ENCODE results near the gene CMTM5.
"Not testable (repeated sequence)": the region's sequence is repeated elsewhere in the genome, so short reads cannot be mapped to it uniquely, and the experiment has no call there.

The CMTM5 gene

GRCh38 chr14:23413681-23414080, 36.8 kb downstream of the CMTM5 start:
- in situ Hi-C loops (cut with MboI; ENCODE audit: low sequenced_read_pairs, unreplicated experiment) = no loop called here
- no peak for DNase-seq (ENCODE audit: low spot score)
- no peak for TF ChIP-seq CTCF (IDR thresholded peaks at IDR 0.05; ENCODE audit: borderline replicate concordance, control extremely low read depth, extremely low read depth, insufficient read depth, missing control alignments)

- no peak for DNase-seq (ENCODE audit: low spot score)
- no peak for TF ChIP-seq CTCF (IDR thresholded peaks at IDR 0.05; ENCODE audit: borderline replicate concordance, control extremely low read depth, extremely low read depth, insufficient read depth, missing control alignments)
- in situ Hi-C loops (cut with MboI; ENCODE audit: low sequenced_read_pairs, unreplicated experiment) = no loop called here
Observed at GRCh38 chr14:23414254-23414653, 37.4 kb downstream of the CMTM5 start.

GRCh38 chr14:23414906-23415820, 38.3 kb downstream of the CMTM5 start:
- in situ Hi-C loops (cut with MboI; ENCODE audit: low sequenced_read_pairs, unreplicated experiment) = no loop called here
- no peak for TF ChIP-seq CTCF (IDR thresholded peaks at IDR 0.05; ENCODE audit: borderline replicate concordance, control extremely low read depth, extremely low read depth, insufficient read depth, missing control alignments)
- DNase-seq (ENCODE audit: low spot score) = no peak

DNA sequence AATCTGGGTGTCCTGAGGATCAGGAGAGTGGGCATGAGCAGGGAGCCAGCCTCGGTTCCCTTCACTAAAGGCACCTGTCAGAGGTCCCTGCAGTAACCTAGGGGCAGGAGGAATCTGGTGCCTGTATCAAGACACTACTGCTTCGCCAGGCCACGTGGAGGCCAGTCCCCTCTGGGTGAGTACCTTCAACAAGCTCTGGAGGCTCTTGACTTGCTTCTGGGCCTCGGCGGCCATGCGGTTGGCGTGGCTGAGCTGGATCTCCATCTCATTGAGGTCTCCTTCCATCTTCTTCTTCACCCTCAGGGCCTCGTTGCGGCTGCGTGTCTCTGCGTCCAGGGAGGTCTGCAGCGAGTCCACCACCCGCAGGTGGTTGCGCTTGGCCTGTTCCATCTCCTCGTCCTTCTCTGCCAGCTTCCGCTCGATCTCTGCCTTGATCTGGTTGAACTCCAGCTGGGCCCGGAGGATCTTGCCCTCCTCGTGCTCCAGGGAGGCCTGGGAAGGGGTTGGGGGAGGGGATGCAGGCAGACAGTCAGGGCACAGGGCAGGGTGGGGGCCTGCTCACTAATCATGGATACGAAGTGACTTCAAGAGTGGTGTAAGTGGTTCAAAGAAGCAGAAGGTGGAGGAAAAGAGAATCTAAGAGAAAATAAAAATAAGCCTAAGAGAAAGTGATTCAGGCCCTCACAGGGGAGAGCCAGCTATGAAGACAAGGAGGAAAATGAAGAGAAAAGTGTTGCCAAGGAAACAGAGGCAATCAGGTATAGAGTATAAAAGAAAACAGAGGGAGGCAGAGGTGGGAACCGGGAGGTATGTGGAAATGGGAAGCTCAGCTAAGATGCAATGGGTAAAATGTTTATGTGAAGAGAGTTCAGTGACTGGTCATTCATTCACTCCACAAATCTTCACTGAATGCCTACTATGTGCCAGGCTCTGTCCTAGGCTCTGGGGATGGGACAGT, 39.3 kb downstream of the CMTM5 start:
- in situ Hi-C loops (cut with MboI; ENCODE audit: low sequenced_read_pairs, unreplicated experiment) = no loop called here
- no peak for DNase-seq (ENCODE audit: low spot score)
- TF ChIP-seq CTCF (IDR thresholded peaks at IDR 0.05; ENCODE audit: borderline replicate concordance, control extremely low read depth, extremely low read depth, insufficient read depth, missing control alignments) = no peak

- no peak for TF ChIP-seq CTCF (IDR thresholded peaks at IDR 0.05; ENCODE audit: borderline replicate concordance, control extremely low read depth, extremely low read depth, insufficient read depth, missing control alignments)
- no peak for DNase-seq (ENCODE audit: low spot score)
- in situ Hi-C loops (cut with MboI; ENCODE audit: low sequenced_read_pairs, unreplicated experiment) = no loop called here
Observed at GRCh38 chr14:23416801-23417200, 40.0 kb downstream of the CMTM5 start.

GRCh38 chr14:23417269-23417668, 40.4 kb downstream of the CMTM5 start:
- in situ Hi-C loops (cut with MboI; ENCODE audit: low sequenced_read_pairs, unreplicated experiment); DNase-seq (ENCODE audit: low spot score): not testable (repeated sequence)
